Stimulated activated CD4-positive, alpha-beta T cell treated with anti-CD3 and anti-CD28 coated beads, Interleukin-15, amount 100 ng/mL, for 1 hour (primary cell): ENCODE results near the gene ABHD16A.

Experiments used
- DNase-seq, 2 donors: peaks; one replicate each; pipeline ENCODE4 v3.0.0-alpha.2; 2020; ENCODE audit warnings: low read depth in 1 of 2, low spot score in 1 of 2

The ABHD16A gene

GRCh38 chr6:31732029-31732428 lies 28.9 kb upstream of the ABHD16A start:
- DNase-seq: no peak

GRCh38 chr6:31730631-31731086 lies 27.5 kb upstream of the ABHD16A start:
- DNase-seq: no peak

- peak; percentile 38 to 54 for DNase-seq
These were observed 27.0 kb upstream of the ABHD16A start for GRCh38 chr6:31729979-31730630.

GRCh38 chr6:31729515-31729978 lies 26.4 kb upstream of the ABHD16A start:
- DNase-seq: peak; percentile 59 to 61

GRCh38 chr6:31728767-31729514 lies 25.8 kb upstream of the ABHD16A start, which contains the start of gene DDAH2:
Gene DDAH2, minus strand, starts transcription at chr6:31729299. Its CDS starts 138 bp downstream, at chr6:31729161.
- DNase-seq: no peak

- no peak for DNase-seq
These were observed 24.9 kb upstream of the ABHD16A start for GRCh38 chr6:31727717-31728671.

- no peak for DNase-seq
These were observed 24.1 kb upstream of the ABHD16A start for GRCh38 chr6:31727034-31727716.

GRCh38 chr6:31725502-31726350 lies 22.6 kb upstream of the ABHD16A start:
- DNase-seq: no peak

- DNase-seq: no peak
These were observed 21.0 kb upstream of the ABHD16A start for GRCh38 chr6:31723980-31724691.

- no peak for DNase-seq
These were observed 20.3 kb upstream of the ABHD16A start, which contains the start of gene MPIG6B for GRCh38 chr6:31723245-31723979. Gene MPIG6B, plus strand, starts transcription at chr6:31723373. Its CDS starts 11 bp downstream, at chr6:31723384.

- no peak for DNase-seq
These were observed 19.0 kb upstream of the ABHD16A start for GRCh38 chr6:31722173-31722572.

- no peak for DNase-seq
These were observed 18.4 kb upstream of the ABHD16A start, which contains the start of gene LY6G6C for GRCh38 chr6:31721351-31722020. Gene LY6G6C, minus strand, starts transcription at chr6:31721746. Its CDS starts 67 bp downstream, at chr6:31721679.

- no peak for DNase-seq
These were observed 17.2 kb upstream of the ABHD16A start for GRCh38 chr6:31720196-31720770.

- no peak for DNase-seq
These were observed 15.9 kb upstream of the ABHD16A start for GRCh38 chr6:31719001-31719400.

GRCh38 chr6:31718265-31718664 lies 15.1 kb upstream of the ABHD16A start:
- no peak for DNase-seq

GRCh38 chr6:31717499-31718222 lies 14.5 kb upstream of the ABHD16A start:
- DNase-seq: no peak
